Fibroblast of skin of right quadriceps (primary cell): ENCODE data around the gene KDM3A.

Source experiments
- DNase-seq: peaks from one replicate; pipeline ENCODE4 v3.0.0-alpha.2; 2013

The KDM3A gene

GRCh38 chr2:86440631-86441391 is at the start of gene KDM3A:
TSS of gene KDM3A (plus strand) at chr2:86441371. CDS start at chr2:86442048, 677 bp downstream.
- DNase-seq = peak; percentile 100

DNA sequence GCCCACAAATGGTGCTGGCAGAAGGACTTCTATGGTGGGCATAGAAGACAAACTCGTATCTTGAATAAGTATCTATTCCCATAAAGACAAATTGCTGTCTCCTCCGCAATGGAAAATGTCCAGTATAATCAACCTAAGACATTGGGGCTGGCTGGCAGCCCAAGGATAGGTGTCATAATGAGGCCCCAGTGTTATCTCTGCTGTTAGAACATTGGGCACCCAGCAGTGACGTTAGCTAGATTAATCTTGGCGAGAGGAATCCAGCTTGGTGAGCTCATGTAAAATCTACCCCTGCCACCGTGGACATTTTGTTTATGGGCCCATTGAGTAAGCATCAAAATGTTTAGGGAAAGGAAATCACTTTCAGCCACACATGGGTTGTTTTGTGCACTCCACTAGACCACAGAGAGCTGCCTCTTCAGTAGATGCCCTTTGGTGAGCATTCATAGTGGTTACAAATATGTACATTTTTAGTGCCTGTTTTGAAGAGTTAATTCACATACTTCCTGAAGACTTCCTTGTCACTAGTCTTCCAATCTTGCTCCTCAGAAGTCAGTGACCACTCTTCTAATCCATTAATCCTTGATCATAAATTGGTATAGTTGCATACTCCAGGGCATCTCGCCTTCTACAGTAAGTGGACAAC is 48.2 kb upstream of the KDM3A start:
- DNase-seq = no peak

GRCh38 chr2:86393521-86394491 is 47.4 kb upstream of the KDM3A start:
- no peak for DNase-seq

- peak; percentile 6 for DNase-seq
Measured at GRCh38 chr2:86396291-86396785, 44.8 kb upstream of the KDM3A start.

- no peak for DNase-seq
Measured at GRCh38 chr2:86397986-86398385, 43.2 kb upstream of the KDM3A start.

GRCh38 chr2:86398500-86399474 is 42.4 kb upstream of the KDM3A start:
- no peak for DNase-seq

GRCh38 chr2:86400321-86400720 is 40.9 kb upstream of the KDM3A start:
- no peak for DNase-seq

GRCh38 chr2:86410581-86410980 is 30.6 kb upstream of the KDM3A start:
- no peak for DNase-seq

- no peak for DNase-seq
Measured at GRCh38 chr2:86411396-86411795, 29.8 kb upstream of the KDM3A start.

DNA sequence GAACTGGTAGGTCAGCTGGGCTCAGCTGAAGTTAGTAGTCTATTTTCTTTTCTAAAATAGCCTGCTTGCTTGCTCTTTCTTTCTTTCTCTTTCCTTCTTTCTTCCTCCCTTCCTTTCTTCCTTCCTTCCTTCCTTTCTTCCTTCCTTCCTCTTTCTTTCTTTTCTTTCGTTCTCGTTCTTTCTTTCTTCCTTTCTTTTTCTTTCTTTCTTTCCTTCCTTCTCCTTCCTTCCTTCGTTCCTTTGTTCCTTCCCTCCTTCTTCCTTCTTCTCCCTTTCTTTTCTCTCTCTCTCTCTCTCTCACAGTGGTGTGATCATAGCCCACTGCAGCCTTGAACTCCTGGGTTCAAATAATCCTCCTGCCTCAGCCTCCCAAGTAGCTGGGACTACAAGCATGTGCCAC is 29.2 kb upstream of the KDM3A start:
- no peak for DNase-seq

GRCh38 chr2:86413296-86414094 is 27.7 kb upstream of the KDM3A start:
- no peak for DNase-seq

DNA sequence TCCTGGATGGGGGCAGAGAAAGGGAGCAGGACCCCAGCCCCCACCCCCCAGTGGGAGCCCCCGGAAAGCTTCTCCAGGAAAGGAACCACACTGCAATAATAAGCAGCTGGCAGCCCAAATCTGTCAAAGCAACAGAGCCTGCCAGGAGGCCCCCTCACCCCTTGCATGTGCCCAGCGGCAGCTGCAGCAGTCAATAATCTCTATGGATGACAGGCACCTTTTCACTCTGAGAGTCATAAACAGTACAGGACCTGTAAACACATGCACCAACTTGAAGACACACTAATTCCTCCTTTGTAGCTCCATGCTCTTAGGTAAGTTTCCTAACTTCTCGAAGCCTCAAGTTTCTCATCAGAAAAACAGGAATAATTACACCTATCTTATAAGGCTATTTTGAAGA is 26.2 kb upstream of the KDM3A start:
- no peak for DNase-seq

DNA sequence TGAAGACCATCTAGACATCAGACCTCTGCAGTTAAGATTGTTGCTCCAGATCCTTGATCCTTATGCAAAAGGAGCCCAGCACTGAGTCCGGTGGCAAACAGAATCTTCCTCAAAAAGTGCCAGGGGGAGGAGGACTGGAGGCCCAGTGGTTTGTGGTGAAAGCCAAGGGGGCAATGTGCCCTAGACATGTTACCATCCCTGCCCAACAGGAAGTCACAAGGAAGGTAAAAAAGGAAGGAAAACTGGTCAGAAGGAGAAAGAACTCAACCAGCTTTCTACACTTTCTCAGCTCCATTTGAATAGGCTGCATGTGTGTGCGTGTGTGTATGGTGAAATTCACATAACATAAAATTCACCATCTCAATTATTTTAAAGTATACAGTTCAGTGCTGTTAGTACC is 25.0 kb upstream of the KDM3A start:
- DNase-seq = no peak

DNA sequence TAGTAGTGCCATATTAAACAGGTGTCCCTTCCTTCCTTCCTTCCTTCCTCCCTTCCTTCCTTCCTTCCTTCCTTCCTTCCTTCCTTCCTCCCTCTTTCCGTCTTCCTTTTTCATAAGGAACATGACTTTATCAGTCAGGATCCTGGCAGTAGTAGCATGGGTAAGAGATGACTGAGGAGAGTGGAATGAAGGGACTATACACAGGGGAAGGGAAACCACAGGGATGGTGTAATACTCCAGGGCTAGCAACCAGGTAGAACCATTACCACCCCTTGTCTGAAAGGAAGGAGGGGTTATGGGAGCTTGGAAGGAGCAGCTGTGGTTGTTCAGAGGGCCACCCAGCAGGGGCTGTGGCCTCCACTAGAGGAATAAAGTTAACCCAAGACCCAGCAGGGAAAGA is 23.2 kb upstream of the KDM3A start:
- DNase-seq = peak; percentile 14

- no peak for DNase-seq
Measured at GRCh38 chr2:86420913-86421312, 20.3 kb upstream of the KDM3A start.

GRCh38 chr2:86426271-86426670 is 14.9 kb upstream of the KDM3A start:
- DNase-seq = no peak

GRCh38 chr2:86429335-86429734 is 11.8 kb upstream of the KDM3A start:
- no peak for DNase-seq

DNA sequence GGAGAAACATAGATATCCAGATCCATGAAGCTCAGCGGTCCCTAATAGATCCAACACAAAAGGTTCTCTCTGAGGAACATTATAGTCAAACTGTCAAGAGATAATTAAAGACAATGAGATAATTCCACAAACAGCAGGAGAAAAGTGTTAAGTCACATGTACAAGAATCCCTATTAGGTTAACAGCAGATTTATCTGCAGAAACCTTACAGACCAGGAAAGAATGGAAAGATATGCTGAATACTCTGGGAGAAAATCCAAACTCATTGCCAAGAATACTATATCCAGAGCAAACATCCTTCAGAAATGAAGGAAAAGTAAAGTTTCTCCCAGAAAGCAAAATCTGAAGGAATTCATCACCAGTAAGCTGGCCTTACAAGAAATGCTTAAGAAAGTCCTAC is 10.8 kb upstream of the KDM3A start:
- DNase-seq = no peak

GRCh38 chr2:86433137-86433536 is 8.0 kb upstream of the KDM3A start:
- no peak for DNase-seq

DNA sequence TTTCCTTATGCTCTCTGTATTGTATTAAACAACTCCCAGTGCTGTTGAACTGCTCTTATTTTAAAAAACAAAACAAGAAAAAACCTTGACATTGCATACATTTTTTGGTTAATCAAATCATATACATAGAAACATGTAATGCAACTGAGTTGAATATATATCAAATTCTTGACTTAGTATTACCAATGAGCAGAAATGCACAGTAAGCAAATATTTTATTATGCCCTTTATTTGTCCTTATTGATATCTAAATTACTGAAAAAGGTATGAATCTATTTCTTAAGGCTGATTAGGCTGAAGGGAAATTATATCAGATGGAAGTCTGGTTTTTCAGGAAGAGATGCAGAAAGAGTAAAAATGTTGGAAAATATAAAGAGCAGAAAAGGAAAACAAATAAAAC is 6.9 kb upstream of the KDM3A start:
- no peak for DNase-seq

DNA sequence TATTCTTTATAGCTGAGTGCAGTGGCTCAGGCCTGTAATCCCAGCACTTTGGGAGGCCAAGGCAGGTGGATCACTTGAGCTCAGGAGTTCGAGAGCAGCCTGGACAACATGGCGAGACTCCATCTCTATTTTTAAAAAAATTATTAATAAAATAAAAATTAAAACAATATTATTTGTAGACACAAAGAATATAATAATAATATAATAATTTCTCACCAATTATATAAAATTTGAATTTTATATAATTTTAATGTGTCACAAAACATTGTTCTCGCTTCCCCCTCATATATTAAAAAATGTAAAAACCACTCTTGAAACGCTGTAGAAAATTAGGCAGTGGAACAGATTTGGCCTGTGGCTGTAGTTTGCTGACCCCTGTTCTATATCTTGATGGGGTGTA is 5.6 kb upstream of the KDM3A start:
- DNase-seq = no peak
